BJ (cell line): ENCODE measurements around the gene BOD1L1. TPM values are rescaled to one million over a fixed set of nuclear protein-coding genes. Genes with fewer than 3 reads are reported as not detected.

Experiments used
- CTCF ChIA-PET: fragments of 350-600 bp; formaldehyde crosslinking; extraction: SDS; loops from one replicate; lab custom pipeline; 2021; ENCODE audit warnings: antibody characterized with exemption, inconsistent platforms; lab: Yijun Ruan, JAX
- POLR2A ChIA-PET: fragments of 300-600 bp; sonication (Branson Sonifier 250); formaldehyde crosslinking; extraction: SDS; loops from one replicate; lab custom pipeline; 2021; ENCODE audit warnings: antibody characterized with exemption; lab: Charles Lee
- DNase-seq: peaks from one replicate; pipeline ENCODE4 v3.0.0-alpha.2; 2011; ENCODE audit warnings: low read depth
- H3K27me3 ChIP-seq: 2 replicates; pipeline ENCODE4 v1.6.0; 2011; ENCODE audit warnings: low read length; ENCODE audit not compliant: control insufficient read depth, insufficient read depth
- H3K36me3 ChIP-seq: 2 replicates; pipeline ENCODE4 v1.5.1; 2011; ENCODE audit warnings: low read length; ENCODE audit not compliant: control insufficient read depth, insufficient read depth
- H3K4me3 ChIP-seq: 2 replicates; pipeline ENCODE4 v1.5.1; 2011; ENCODE audit warnings: low read depth, mild to moderate bottlenecking, control low read depth, low read length
- polyA plus RNA-seq: library from polyadenylated mRNA; depleted of rRNA; stranded (reverse); fragments of >200 nt; gene quantifications from 2 replicates; pipeline ENCODE4 v1.2.3, GENCODE V29; 2011
- TF ChIP-seq, protein P1 (sequence below): IDR thresholded peaks from 2 replicates; pipeline ENCODE4 v1.5.1; 2011; ENCODE audit warnings: low read depth, mild to moderate bottlenecking, control low read depth, inconsistent platforms, low read length, moderate library complexity; ENCODE audit not compliant: insufficient read depth

BOD1L1 gene
- polyA plus RNA-seq, 1 experiment: 8.9 TPM

DNA sequence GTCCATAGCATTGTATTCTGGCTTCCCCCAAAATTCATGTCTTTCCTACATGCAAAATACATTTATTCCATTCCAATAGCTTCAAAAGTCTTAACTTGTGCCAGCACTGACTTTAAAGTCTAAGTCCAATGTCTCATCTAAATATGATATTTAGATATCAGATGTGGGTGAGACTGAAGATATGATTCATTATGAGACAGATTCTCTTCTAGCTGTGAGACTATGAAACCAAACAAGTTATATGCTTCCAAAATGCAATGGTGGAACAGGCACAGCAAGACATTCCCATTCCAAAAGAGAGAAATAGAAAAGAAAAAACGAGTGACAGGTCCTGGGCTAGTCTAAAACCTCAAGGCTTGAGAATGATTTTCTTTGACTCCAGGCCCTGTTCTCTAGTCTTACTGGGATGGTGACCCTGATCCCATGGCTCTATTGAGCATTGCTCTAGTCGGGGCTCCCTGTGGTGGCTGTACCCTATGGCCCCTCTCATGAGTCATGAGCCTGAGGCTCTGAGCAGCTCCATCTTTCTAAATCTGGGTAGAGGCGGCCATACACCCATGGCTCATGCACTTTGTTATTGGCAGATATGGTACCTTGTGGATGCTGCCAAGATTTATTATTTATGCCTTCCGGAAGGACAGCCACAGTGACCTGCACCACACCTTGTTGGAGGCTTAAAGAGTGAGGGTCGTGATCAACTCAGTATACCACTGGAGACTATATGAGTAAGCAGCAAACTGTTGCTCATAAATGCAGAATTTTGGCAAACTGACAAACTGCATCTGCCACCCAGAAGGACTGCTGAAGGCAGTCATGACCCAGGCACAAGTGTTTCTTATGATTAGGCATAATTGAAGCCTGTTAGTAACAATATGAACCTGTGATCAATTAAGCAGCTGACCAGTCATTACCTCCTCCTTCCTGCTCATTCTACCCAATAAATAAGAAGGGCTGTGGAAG, 38.5 kb upstream of the BOD1L1 start:
- H3K36me3 ChIP-seq: no peaks in the 10 kb centered on the region
- ChIA-PET POLR2A (no interaction called here), CTCF (interaction anchor here (1.3 kb wide), 1 partner anchor 11 kb away, joined by 5 read pairs; no protein-coding TSS in a partner anchor)
- H3K4me3 ChIP-seq: no peak overlapping the region
- DNase-seq: no peak
- TF ChIP-seq, protein P1, sequence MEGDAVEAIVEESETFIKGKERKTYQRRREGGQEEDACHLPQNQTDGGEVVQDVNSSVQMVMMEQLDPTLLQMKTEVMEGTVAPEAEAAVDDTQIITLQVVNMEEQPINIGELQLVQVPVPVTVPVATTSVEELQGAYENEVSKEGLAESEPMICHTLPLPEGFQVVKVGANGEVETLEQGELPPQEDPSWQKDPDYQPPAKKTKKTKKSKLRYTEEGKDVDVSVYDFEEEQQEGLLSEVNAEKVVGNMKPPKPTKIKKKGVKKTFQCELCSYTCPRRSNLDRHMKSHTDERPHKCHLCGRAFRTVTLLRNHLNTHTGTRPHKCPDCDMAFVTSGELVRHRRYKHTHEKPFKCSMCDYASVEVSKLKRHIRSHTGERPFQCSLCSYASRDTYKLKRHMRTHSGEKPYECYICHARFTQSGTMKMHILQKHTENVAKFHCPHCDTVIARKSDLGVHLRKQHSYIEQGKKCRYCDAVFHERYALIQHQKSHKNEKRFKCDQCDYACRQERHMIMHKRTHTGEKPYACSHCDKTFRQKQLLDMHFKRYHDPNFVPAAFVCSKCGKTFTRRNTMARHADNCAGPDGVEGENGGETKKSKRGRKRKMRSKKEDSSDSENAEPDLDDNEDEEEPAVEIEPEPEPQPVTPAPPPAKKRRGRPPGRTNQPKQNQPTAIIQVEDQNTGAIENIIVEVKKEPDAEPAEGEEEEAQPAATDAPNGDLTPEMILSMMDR: no peak
- no peaks in the 10 kb centered on the region for H3K27me3 ChIP-seq

- Histone ChIP-seq H3K27me3 (no peaks in the 10 kb centered on the region), H3K36me3 (no peaks in the 10 kb centered on the region), H3K4me3 (no peak overlapping the region)
- CTCF ChIA-PET: no interaction called here
- TF ChIP-seq, protein P1: no peak
- no peak for DNase-seq
- POLR2A ChIA-PET: no interaction called here
Measured at GRCh38 chr4:13659341-13660070, 32.0 kb upstream of the BOD1L1 start.

DNA sequence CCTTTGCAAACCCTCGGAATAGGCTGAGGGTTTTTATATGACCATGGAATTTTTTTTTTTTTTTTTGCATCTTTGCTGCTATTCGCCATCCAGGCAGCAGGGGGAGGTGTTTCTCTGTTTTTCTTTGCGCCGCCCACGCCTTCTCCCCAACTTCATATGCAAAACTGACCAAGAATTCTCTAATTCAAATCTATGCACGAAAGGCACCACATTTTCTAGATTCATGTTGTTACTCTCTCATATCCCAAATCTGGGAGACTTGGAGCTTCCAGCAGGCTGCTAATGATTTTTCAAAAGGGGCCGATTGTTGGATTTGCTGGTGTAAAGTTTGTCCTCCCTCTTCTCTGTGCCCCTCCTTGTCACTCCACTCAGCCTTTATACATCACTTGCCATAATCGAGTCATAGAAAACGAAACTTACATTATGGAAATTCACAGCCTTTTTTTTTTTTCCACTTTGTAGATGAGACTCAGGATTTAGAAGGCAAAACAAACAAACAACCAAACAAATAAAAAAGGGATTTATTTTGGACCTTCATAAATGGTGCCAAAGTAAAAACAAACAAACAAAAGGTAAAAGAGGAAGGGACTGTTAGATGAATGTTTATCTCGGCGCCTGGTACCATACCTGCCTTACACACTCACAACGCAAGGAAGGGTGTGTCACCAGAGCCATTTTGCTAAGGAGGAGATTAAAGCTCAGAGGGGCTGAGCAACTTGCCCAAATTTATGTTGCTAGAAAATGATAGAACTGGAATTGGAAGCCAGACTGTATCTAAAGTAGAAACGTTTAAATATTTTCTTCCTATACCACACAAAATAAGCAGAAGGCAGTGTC, 29.3 kb upstream of the BOD1L1 start:
- peak overlapping the region; percentile 28; the same call in 1 of the 2 replicates for H3K4me3 ChIP-seq
- ChIA-PET POLR2A (no interaction called here), CTCF (interaction anchor here (0.6 to 4.9 kb wide), 18 partner anchors 12 to 1506 kb away, joined by 3 to 83 read pairs (median 3); no protein-coding TSS in a partner anchor)
- TF ChIP-seq, protein P1: peak; percentile 78
- no peaks in the 10 kb centered on the region for H3K27me3 ChIP-seq
- H3K36me3 ChIP-seq: no peaks in the 10 kb centered on the region
- DNase-seq: no peak

GRCh38 chr4:13654162-13654797, 26.8 kb upstream of the BOD1L1 start:
- H3K4me3 ChIP-seq: peak overlapping the region; percentile 52
- H3K27me3 ChIP-seq: no peaks in the 10 kb centered on the region
- POLR2A ChIA-PET: no interaction called here
- no peaks in the 10 kb centered on the region for H3K36me3 ChIP-seq
- TF ChIP-seq, protein P1: peak; percentile 95
- no peak for DNase-seq
- CTCF ChIA-PET: interaction anchor here (0.6 to 4.9 kb wide), 52 partner anchors 12 to 1558 kb away, joined by 3 to 83 read pairs (median 3); no protein-coding TSS in a partner anchor
